SK-MEL-5 (cell line): ENCODE results near the gene MKKS. TPM values are rescaled to one million over a fixed set of nuclear protein-coding genes. Genes with fewer than 3 reads are reported as not detected.

Source experiments
- DNase-seq: peaks from one replicate; pipeline ENCODE4 v3.0.0-alpha.2; 2016; ENCODE audit warnings: low read depth, low spot score
- in situ Hi-C: cut with HindIII; loops from 2 replicates; pipeline ENCODE4 v1.10.0; 2016; ENCODE audit warnings: low sequenced_read_pairs, high pct_unique_total_duplicates, low pct_unique_long_range_greater_than_20kb
- total RNA-seq: library from RNA; depleted of rRNA; stranded (reverse); fragments of >200 nt; shearing (Covaris generic); gene quantifications from 2 replicates; pipeline ENCODE4 v1.2.3, GENCODE V29; 2014

Gene MKKS
- total RNA-seq, 1 experiment from 2014 or later = 21.1 TPM

GRCh38 chr20:10462516-10462915 is 28.5 kb upstream of the MKKS start:
- in situ Hi-C loops = no loop called here
- peak; percentile 34 for DNase-seq

GRCh38 chr20:10461495-10461894 is 27.5 kb upstream of the MKKS start:
- in situ Hi-C loops = no loop called here
- no peak for DNase-seq

GRCh38 chr20:10454151-10454750 is 20.2 kb upstream of the MKKS start:
- peak; percentile 49 for DNase-seq
- in situ Hi-C loops = no loop called here

- no peak for DNase-seq
- in situ Hi-C loops = no loop called here
Observed at GRCh38 chr20:10453241-10453640, 19.2 kb upstream of the MKKS start.

GRCh38 chr20:10449270-10449669 is 15.2 kb upstream of the MKKS start:
- in situ Hi-C loops = no loop called here
- no peak for DNase-seq

- in situ Hi-C loops = no loop called here
- DNase-seq = no peak
Observed at GRCh38 chr20:10448270-10449156, 14.5 kb upstream of the MKKS start.

GRCh38 chr20:10447028-10447427 is 13.0 kb upstream of the MKKS start:
- in situ Hi-C loops = no loop called here
- DNase-seq = peak; percentile 85

GRCh38 chr20:10445758-10446157 is 11.7 kb upstream of the MKKS start:
- DNase-seq = no peak
- in situ Hi-C loops = no loop called here

- in situ Hi-C loops = no loop called here
Observed at GRCh38 chr20:10443936-10444335, 9.9 kb upstream of the MKKS start.

GRCh38 chr20:10438217-10438616 is 4.2 kb upstream of the MKKS start:
- no peak for DNase-seq
- in situ Hi-C loops = no loop called here

More at GRCh38 chr20:10443936-10444335, 9.9 kb upstream of the MKKS start:
- no peak for DNase-seq

GRCh38 chr20:10436053-10436699 is 2.2 kb upstream of the MKKS start:
- in situ Hi-C loops = no loop called here
- no peak for DNase-seq

- in situ Hi-C loops = no loop called here
- peak; percentile 98 for DNase-seq
Observed at GRCh38 chr20:10434832-10435812, 1.1 kb upstream of the MKKS start, which contains the start of gene SLX4IP. Gene SLX4IP (plus strand): TSS chr20:10435305. CDS start chr20:10458205, 22,900 bp downstream.

- DNase-seq = peak; percentile 99
- in situ Hi-C loops = no loop called here
Observed at GRCh38 chr20:10434467-10434831, 427 bp upstream of the MKKS start.

GRCh38 chr20:10433014-10433622 is 904 bp downstream of the MKKS start:
- DNase-seq = peak; percentile 39
- in situ Hi-C loops = no loop called here

- in situ Hi-C loops = no loop called here
- DNase-seq = no peak
Observed at GRCh38 chr20:10432079-10432478, 1.9 kb downstream of the MKKS start.

- in situ Hi-C loops = no loop called here
- no peak for DNase-seq
Observed at GRCh38 chr20:10430704-10431103, 3.3 kb downstream of the MKKS start.

- in situ Hi-C loops = no loop called here
- no peak for DNase-seq
Observed at GRCh38 chr20:10430000-10430466, 4.0 kb downstream of the MKKS start.
